Activated naive CD4-positive, alpha-beta T cell treated with Interleukin-2 at 50 U/mL for 16 hours (primary cell): ENCODE results near the gene CLNS1A.
"Not testable (repeated sequence)": the region's sequence is repeated elsewhere in the genome, so short reads cannot be mapped to it uniquely, and the experiment has no call there.

Experiments
- DNase-seq: peaks from one replicate; pipeline ENCODE4 v3.0.0-alpha.2; 2020

CLNS1A gene

GRCh38 chr11:77637345-77638165 is at the start of gene CLNS1A:
CLNS1A (minus strand) TSS chr11:77637794; CDS start chr11:77637714, 80 bp downstream.
- DNase-seq = peak; percentile 82

- DNase-seq = no peak
Observed at GRCh38 chr11:77687088-77687487, 49.5 kb upstream of the CLNS1A start.

GRCh38 chr11:77677138-77677537 is 39.5 kb upstream of the CLNS1A start:
- no peak for DNase-seq

- DNase-seq = no peak
Observed at GRCh38 chr11:77672264-77672663, 34.7 kb upstream of the CLNS1A start.

GRCh38 chr11:77669848-77670511 is 32.4 kb upstream of the CLNS1A start:
- no peak for DNase-seq

GRCh38 chr11:77668760-77669159 is 31.2 kb upstream of the CLNS1A start:
- DNase-seq = no peak

GRCh38 chr11:77665240-77665965 is 27.8 kb upstream of the CLNS1A start:
- no peak for DNase-seq

- no peak for DNase-seq
Observed at GRCh38 chr11:77661670-77662069, 24.1 kb upstream of the CLNS1A start.

- no peak for DNase-seq
Observed at GRCh38 chr11:77660947-77661346, 23.4 kb upstream of the CLNS1A start.

- DNase-seq = no peak
Observed at GRCh38 chr11:77658213-77659013, 20.8 kb upstream of the CLNS1A start.

GRCh38 chr11:77656362-77656761 is 18.8 kb upstream of the CLNS1A start:
- no peak for DNase-seq

GRCh38 chr11:77654770-77655434 is 17.3 kb upstream of the CLNS1A start:
- DNase-seq = no peak

GRCh38 chr11:77650123-77650522 is 12.5 kb upstream of the CLNS1A start:
- DNase-seq = no peak

GRCh38 chr11:77647654-77648305 is 10.2 kb upstream of the CLNS1A start:
- no peak for DNase-seq

GRCh38 chr11:77644887-77645286 is 7.3 kb upstream of the CLNS1A start:
- DNase-seq = no peak

- DNase-seq = no peak
Observed at GRCh38 chr11:77642228-77642627, 4.6 kb upstream of the CLNS1A start.

GRCh38 chr11:77636731-77637344 is 756 bp downstream of the CLNS1A start:
- no peak for DNase-seq

GRCh38 chr11:77633926-77634325 is 3.7 kb downstream of the CLNS1A start:
- not testable (repeated sequence) for DNase-seq

GRCh38 chr11:77630157-77630710 is 7.4 kb downstream of the CLNS1A start:
- DNase-seq = no peak

- DNase-seq = no peak
Observed at GRCh38 chr11:77619576-77620198, 17.9 kb downstream of the CLNS1A start.
